Right lobe of liver (tissue), 4 donors: ENCODE measurements around the gene ABHD12.

Experiments used
- POLR2A ChIP-seq: fragments of 450-650 bp; IDR thresholded peaks from one replicate; pipeline ENCODE4 v1.6.1; 2017; ENCODE audit warnings: antibody characterized with exemption, mild to moderate bottlenecking
- TF ChIP-seq, protein P1 (sequence below), 4 donors: fragments of 200-600 bp in 3 of 4; fragments of 450-650 bp in 1 of 4; IDR thresholded peaks; one replicate each; pipeline versions ENCODE4 v1.5.1 to v1.8.0; 2016 to 2022; ENCODE audit warnings: antibody characterized with exemption in 4 of 4, mild to moderate bottlenecking in 2 of 4
- donor health status: DM: no; HTN: no; CAD: no.
- donor health status: DM: no; HTN: no; CAD: no.
- donor health status: DM: no; HTN: yes; CAD: no.

DNA sequence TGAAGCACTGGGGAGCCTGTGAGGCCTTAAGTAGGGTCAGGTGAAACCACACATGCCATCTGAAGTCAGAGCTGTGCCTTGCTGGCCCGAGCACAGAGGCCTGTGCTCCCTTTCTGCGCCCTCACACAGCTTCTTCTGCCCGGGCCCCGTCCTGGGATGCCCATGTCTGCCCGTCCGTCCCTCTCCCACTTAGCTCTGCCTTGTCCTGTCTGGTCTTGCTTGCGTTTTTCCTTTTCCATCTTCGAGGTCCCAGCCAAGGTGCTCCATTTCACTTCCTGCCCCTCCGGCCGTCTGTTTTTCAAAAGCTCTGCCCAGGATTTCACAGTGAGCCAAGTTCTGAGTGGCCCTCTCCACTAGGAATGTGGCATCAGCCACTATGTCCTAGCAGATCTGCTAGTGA, 97.1 kb downstream of the ABHD12 start:
- TF ChIP-seq, protein P1, sequence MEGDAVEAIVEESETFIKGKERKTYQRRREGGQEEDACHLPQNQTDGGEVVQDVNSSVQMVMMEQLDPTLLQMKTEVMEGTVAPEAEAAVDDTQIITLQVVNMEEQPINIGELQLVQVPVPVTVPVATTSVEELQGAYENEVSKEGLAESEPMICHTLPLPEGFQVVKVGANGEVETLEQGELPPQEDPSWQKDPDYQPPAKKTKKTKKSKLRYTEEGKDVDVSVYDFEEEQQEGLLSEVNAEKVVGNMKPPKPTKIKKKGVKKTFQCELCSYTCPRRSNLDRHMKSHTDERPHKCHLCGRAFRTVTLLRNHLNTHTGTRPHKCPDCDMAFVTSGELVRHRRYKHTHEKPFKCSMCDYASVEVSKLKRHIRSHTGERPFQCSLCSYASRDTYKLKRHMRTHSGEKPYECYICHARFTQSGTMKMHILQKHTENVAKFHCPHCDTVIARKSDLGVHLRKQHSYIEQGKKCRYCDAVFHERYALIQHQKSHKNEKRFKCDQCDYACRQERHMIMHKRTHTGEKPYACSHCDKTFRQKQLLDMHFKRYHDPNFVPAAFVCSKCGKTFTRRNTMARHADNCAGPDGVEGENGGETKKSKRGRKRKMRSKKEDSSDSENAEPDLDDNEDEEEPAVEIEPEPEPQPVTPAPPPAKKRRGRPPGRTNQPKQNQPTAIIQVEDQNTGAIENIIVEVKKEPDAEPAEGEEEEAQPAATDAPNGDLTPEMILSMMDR (IDR thresholded peaks at IDR 0.05): no peak
- TF ChIP-seq POLR2A: no peak
